Fibroblast of the aortic adventitia (primary cell): ENCODE measurements around the gene RAB27A. TPM values are rescaled to one million over a fixed set of nuclear protein-coding genes. Genes with fewer than 3 reads are reported as not detected.

Source experiments
- DNase-seq: peaks from one replicate; pipeline ENCODE4 v3.0.0-alpha.2; 2010; ENCODE audit warnings: low read depth
- H3K4me3 ChIP-seq: 2 replicates; pipeline ENCODE4 v1.5.1; 2011; ENCODE audit warnings: low read depth, mild to moderate bottlenecking, control low read depth, low read length, moderate library complexity
- total RNA-seq: library from RNA; depleted of rRNA; stranded (reverse); fragments of >200 nt; gene quantifications from 2 replicates; pipeline ENCODE4 v1.2.3, GENCODE V29; 2012; ENCODE audit warnings: low replicate concordance
- TF ChIP-seq, protein P1 (sequence below): IDR thresholded peaks from 2 replicates; pipeline ENCODE4 v1.5.1; 2011; ENCODE audit warnings: mild to moderate bottlenecking, low read length, control low read depth, inconsistent platforms; ENCODE audit not compliant: insufficient read depth

The RAB27A gene
- total RNA-seq, 1 donor, result 9.9 TPM

DNA sequence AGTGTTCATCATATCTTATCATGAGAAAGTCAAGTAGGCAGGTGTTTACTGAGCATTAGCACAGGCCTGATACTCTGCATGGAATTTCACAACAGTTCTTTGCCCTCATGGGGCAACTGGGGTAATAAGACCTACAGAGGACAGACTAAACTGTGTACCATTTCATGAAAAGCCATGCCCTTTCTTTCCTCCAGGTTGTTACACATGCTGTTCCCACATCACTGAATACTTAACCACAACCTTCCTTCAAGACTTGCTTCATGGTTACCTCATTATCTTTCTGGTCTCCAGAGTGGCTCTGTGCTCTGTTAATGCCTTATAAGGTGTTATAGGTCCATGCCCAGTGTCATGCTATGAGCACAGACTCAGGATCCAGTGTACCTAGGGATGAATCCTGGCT lies 64.7 kb downstream of the RAB27A start:
- H3K4me3 ChIP-seq, result no peak overlapping the region
- TF ChIP-seq, protein P1, sequence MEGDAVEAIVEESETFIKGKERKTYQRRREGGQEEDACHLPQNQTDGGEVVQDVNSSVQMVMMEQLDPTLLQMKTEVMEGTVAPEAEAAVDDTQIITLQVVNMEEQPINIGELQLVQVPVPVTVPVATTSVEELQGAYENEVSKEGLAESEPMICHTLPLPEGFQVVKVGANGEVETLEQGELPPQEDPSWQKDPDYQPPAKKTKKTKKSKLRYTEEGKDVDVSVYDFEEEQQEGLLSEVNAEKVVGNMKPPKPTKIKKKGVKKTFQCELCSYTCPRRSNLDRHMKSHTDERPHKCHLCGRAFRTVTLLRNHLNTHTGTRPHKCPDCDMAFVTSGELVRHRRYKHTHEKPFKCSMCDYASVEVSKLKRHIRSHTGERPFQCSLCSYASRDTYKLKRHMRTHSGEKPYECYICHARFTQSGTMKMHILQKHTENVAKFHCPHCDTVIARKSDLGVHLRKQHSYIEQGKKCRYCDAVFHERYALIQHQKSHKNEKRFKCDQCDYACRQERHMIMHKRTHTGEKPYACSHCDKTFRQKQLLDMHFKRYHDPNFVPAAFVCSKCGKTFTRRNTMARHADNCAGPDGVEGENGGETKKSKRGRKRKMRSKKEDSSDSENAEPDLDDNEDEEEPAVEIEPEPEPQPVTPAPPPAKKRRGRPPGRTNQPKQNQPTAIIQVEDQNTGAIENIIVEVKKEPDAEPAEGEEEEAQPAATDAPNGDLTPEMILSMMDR, result no peak

DNA sequence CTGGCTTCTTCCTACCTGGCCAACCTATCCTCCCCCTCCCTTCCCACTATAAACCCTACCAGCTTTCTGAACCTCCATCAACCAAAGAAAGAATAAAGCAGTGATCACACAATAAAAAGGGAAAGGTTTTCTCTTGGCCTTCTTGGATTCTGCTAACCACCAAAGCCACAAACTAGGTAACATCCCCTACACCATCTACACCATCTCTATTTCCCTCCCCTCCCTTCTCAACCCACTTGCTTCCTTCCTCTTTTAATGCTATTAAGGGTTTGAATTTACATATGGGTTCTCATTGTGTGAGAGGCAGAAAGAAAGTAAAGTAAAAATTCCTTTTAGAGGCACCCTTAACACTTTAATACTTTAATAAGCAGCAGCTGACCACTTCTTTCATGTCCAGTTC lies 67.0 kb downstream of the RAB27A start:
- DNase-seq, result no peak

More for the DNA sequence above, 64.7 kb downstream of the RAB27A start:
- no peak for DNase-seq

DNA sequence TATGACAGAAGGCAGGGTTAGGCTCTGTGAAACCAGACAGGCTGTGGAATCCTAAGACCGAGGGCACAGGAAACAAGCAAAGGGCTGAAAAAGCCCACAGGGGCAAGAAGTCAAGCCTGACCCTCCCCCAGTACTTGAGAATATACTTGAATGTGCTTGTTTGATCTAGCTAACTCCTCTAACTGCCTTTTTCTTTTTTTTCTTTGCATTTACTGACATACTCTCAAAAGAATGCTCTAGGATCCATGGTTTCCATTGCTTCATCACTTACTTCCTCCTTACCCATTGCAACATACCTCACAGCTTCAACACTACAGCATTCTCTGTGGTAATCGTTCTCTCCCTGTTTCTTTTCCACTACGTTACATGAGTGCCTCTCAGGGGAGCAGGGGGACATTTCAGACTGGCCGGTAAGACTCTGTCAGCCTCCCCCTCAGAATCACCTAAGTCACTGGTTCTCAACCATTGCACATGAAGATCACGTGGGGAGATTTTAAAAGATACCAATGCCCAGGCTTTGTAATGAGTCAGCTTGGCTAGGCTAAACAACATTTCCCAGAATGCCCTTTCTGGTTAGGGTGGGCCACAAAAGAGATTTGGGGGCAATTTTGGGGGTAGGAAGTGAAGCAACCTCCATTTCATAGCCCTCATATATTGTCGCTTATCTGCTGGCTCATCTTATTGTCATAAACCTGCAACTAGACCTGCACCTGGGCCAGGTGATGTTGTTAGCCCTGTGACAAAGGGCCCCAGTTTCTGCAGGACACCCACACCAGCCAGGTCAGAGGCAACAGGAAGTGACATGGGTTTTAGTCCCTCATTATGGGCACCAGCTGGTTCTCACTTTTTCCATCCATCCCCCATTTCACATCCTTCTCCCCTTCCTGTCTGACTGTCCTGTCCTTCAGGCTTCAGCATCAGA lies 68.3 kb downstream of the RAB27A start:
- DNase-seq, result peak; percentile 95
- TF ChIP-seq, protein P1, result no peak
- no peak overlapping the region for H3K4me3 ChIP-seq

More for the DNA sequence above, 67.0 kb downstream of the RAB27A start:
- TF ChIP-seq, protein P1, result no peak
- no peak overlapping the region for H3K4me3 ChIP-seq

DNA sequence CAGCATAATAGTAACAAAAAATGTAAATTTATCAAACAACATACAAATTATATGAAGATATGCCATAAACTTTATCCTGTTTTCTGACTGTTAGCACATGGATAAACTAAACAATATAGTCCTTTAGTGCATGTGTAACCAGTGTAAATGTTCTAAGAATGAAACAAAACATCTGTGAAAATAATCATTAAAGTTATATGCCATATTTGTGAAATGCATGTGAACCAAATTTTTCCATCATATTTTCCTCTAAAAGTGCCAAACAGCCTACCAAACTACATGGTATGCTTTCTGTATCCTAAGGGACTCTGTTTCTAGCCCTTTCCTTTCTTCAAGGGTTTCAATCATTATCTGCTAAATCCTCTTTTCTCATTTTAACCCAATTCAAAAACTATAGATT lies 69.0 kb downstream of the RAB27A start:
- H3K4me3 ChIP-seq, result no peak overlapping the region
- peak; percentile 5 for DNase-seq
- TF ChIP-seq, protein P1, result no peak

DNA sequence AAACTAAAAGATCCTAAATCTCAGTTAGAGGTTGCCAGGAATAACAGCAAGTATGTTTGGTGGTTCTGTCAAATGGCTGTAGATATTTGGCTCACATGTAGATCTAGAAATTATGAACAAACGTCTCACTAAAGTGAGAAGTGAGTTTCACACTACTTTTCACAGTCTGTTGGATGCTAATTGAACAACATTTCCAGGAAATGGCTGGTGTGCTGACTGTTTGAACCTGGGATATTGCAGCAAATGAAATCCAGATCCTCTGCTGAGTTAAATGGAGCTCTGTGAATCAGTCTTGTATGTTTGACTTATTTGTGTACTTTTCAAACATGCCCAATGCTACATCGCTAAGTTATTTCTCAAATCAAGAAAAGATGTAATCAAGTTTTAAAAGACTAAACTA lies 71.6 kb downstream of the RAB27A start:
- H3K4me3 ChIP-seq, result no peak overlapping the region
- TF ChIP-seq, protein P1, result no peak
- DNase-seq, result no peak

DNA sequence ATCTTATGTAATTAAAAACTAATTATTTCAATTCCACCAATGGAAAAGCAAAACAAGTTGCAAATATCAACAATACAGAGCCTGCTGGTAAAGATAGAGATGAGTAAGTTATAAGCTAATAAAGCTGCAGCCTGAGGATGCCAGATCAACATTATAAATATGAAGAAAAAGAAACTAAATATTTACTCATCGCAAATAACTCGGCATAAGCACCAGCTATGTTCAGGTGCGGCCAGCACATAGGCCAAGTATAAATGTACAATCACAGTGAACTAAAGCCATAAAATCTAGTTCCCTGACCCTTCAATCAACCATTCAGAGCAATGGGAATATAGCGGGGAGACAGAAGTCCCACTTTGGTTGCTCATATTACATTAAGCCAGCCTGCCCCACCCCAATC lies 85.1 kb downstream of the RAB27A start:
- DNase-seq, result no peak
- TF ChIP-seq, protein P1, result no peak
- H3K4me3 ChIP-seq, result no peak overlapping the region
